NB4 (cell line): Measurements from ENCODE around the gene KRT33B.

ENCODE experiments used
- MYC ChIP-seq: IDR thresholded peaks from 2 replicates; pipeline ENCODE4 v1.6.1; 2011; ENCODE audit warnings: low read depth, low read length
- POLR2A ChIP-seq: IDR thresholded peaks from 2 replicates; pipeline ENCODE4 v1.6.1; 2011; ENCODE audit warnings: mild to moderate bottlenecking; ENCODE audit not compliant: insufficient read length; ENCODE audit errors: extremely low read depth
- TF ChIP-seq, protein P1 (sequence below): IDR thresholded peaks from 2 replicates; pipeline ENCODE4 v1.6.1; 2011; ENCODE audit warnings: low read depth, low read length
- TF ChIP-seq, protein P2 (sequence below): IDR thresholded peaks from one replicate; pipeline ENCODE4 v1.5.1; 2012; ENCODE audit warnings: low read depth, low read length

DNA sequence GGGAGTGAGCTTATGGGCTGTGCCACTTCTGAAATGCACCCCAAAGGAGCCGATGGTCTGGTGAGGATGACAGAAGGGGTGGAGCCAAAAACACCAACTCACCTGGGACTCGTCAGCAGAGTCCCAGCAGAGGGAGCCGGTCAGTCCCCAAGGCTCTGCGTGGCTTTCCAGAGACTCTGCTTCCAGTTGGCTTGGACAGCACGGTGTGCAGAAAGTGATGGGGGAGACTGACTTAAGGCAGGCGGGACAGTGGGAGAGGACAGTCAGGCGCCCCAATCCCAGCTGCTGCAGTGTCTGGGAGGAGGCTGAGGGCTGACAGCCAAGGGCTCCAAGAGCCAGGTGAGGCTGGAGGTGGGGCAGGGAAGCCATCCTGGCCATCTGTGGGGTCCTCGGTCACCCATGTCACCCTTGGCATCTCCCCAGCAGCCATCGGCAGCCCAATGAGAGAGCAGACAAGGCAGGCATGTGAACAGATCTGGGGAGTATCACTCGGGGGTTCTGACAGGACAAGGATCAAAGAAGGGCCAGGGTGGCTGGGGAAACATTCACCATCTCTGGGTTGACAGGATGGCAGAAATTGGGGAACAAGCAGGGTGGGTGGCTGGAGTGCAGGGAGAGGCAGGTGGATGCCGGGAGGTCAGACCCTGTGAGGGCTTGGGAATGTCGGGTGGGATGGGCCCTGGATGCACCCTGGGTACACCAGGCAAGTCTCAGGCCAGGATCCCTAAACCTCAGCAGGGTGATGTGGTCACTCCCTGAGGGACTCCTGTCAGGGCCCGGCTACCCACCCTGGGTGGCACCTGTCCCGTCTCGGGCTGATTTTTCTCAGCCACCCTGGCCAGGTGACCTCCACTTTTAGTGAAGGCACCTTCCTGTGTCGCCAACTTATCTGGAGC lies 45.2 kb downstream of the KRT33B start:
- TF ChIP-seq, protein P1, sequence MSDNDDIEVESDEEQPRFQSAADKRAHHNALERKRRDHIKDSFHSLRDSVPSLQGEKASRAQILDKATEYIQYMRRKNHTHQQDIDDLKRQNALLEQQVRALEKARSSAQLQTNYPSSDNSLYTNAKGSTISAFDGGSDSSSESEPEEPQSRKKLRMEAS: no peak
- no peak for TF ChIP-seq POLR2A
- TF ChIP-seq, protein P2, sequence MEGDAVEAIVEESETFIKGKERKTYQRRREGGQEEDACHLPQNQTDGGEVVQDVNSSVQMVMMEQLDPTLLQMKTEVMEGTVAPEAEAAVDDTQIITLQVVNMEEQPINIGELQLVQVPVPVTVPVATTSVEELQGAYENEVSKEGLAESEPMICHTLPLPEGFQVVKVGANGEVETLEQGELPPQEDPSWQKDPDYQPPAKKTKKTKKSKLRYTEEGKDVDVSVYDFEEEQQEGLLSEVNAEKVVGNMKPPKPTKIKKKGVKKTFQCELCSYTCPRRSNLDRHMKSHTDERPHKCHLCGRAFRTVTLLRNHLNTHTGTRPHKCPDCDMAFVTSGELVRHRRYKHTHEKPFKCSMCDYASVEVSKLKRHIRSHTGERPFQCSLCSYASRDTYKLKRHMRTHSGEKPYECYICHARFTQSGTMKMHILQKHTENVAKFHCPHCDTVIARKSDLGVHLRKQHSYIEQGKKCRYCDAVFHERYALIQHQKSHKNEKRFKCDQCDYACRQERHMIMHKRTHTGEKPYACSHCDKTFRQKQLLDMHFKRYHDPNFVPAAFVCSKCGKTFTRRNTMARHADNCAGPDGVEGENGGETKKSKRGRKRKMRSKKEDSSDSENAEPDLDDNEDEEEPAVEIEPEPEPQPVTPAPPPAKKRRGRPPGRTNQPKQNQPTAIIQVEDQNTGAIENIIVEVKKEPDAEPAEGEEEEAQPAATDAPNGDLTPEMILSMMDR: no peak
- TF ChIP-seq MYC: no peak
